ENCODE data around the gene KRT6A. TPM values are rescaled to one million over a fixed set of nuclear protein-coding genes. Genes with fewer than 3 reads are reported as not detected.
A peak's percentile ranks its signal among the peaks of the same experiment; 100 is the strongest.

KRT6A gene
- total and polyA plus RNA-seq, 2 of the 8 experiments (the other 6 are each of a cell fraction or from before 2014, with no cell fraction given), result 0.11 TPM; not detected in 1

DNA sequence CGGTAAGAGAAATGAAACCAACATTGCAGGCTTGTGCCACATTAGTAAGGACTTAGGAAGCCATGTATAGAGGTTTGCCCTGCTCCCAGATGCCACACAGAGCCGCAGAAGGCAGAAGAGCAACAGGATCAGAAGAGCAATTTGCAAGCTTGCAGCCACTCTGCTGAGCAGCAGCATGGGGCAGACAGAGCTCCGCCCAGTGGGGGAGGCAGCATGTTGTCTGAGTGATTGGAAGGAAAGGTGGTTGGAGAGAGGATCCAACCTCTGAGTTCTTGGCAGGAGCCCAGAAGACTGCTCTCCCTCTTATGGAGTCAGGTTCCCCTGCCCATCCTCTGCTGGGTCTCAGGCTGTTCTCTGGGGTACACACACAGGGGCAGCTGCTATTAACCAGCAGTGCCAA is 2.3 kb upstream of the KRT6A start:
- Histone ChIP-seq H3K27ac (ENCODE audit: low read depth, low read length) (no peak overlapping the region), H3K36me3 (ENCODE audit: control insufficient read depth in 2 of 4, insufficient read depth in 4 of 4, low read length in 3 of 4) (no peaks in the 10 kb centered on the region), H3K4ac (replicated peaks; ENCODE audit: insufficient read length, low read depth, low read length) (no peak overlapping the region), H4K5ac (ENCODE audit: insufficient read length, low read depth, low read length) (no peak overlapping the region), H2AFZ (ENCODE audit: low read length) (peak overlapping the region; percentile 6; the same call in 1 of the 2 replicates), H2AK5ac (ENCODE audit: low read depth, low read length) (no peak overlapping the region), H4K20me1 (replicated peaks in 1 of 2; ENCODE audit: control insufficient read depth in 1 of 2, insufficient read depth in 2 of 2, low read length in 2 of 2) (no peaks in the 10 kb centered on the region), H3K4me2 (ENCODE audit: insufficient read depth in 1 of 2, low read depth in 2 of 2, low read length in 2 of 2) (0 out of 4 replicates have a peak overlapping the region, but pooled peaks have one; percentile 7 to 24), H2BK120ac (replicated peaks; ENCODE audit: low read depth, low read length) (no peak overlapping the region), H2BK15ac (ENCODE audit: low read length) (no peak overlapping the region), H3K23ac (ENCODE audit: insufficient read length) (no peak overlapping the region), H4K91ac (replicated peaks; ENCODE audit: insufficient read length, low read length) (no peak overlapping the region), H3K23me2 (ENCODE audit: low read depth, low read length) (no peaks in the 10 kb centered on the region; the same call in 1 of the 2 replicates), H3K18ac (ENCODE audit: extremely low read depth, low read length) (no peak overlapping the region; the same call in 1 of the 2 replicates), H3K27me3 (replicated peaks in 1 of 4; ENCODE audit: control insufficient read depth in 3 of 4, extremely low read depth in 1 of 4, insufficient read depth in 3 of 4, low read length in 3 of 4) (no peaks in the 10 kb centered on the region; a peak in 1 of 7 replicates), H2BK12ac (ENCODE audit: low read depth, low read length) (no peak overlapping the region; the same call in 1 of the 2 replicates), H2BK20ac (ENCODE audit: low read length) (no peak overlapping the region), H3K56ac (replicated peaks; ENCODE audit: insufficient read length, low read depth, low read length) (no peak overlapping the region), H3K9ac (replicated peaks in 1 of 4; ENCODE audit: extremely low read depth in 1 of 4, low read depth in 3 of 4, low read length in 3 of 4) (no peak overlapping the region), H3K79me2 (ENCODE audit: control insufficient read depth in 1 of 2, insufficient read depth in 2 of 2, low read length in 2 of 2) (no peaks in the 10 kb centered on the region), H3K4me3 (ENCODE audit: extremely low read depth in 1 of 4, insufficient read depth in 2 of 4, low read depth in 3 of 4, low read length in 4 of 4) (no peak overlapping the region), H3K9me3 (ENCODE audit: insufficient read depth in 2 of 2, low read depth in 1 of 2, low read length in 1 of 2) (no peaks in the 10 kb centered on the region), H3K79me1 (ENCODE audit: low read depth, low read length) (no peaks in the 10 kb centered on the region), H4K8ac (ENCODE audit: extremely low read depth, insufficient read depth, low read length) (no peak overlapping the region), H3K14ac (ENCODE audit: insufficient read length) (no peak overlapping the region), H2BK5ac (ENCODE audit: low read depth, low read length) (no peak overlapping the region), H3K4me1 (replicated peaks in 1 of 4; ENCODE audit: control insufficient read depth in 3 of 4, insufficient read depth in 4 of 4, low read length in 3 of 4) (peaks cover 5 to 10% (median 8%) of the 10 kb centered on the region in 4 experiments; a peak in 6 of 7 replicates)
- no peak for TF ChIP-seq TCF12 (IDR thresholded peaks at IDR 0.05; ENCODE audit: low read depth, low read length)
- peak in 1 of 2 experiments; percentile 28; a peak in 1 of 4 replicates for TF ChIP-seq RAD21 (IDR thresholded peaks at IDR 0.05 in 1 of 2, conservative IDR thresholded peaks at IDR 0.05 in 1 of 2; ENCODE audit: low read depth in 2 of 2, low read length in 2 of 2)
- DNase-seq (ENCODE audit: low read depth in 1 of 2, low spot score in 2 of 2), result peak in 1 of 2 experiments; percentile 58
- FAIRE-seq, result peak; percentile 32
- 61% methylated on average over 3 of the region's 3 CpGs; no CpG with 5 or more reads in 1 of the 2 experiments for WGBS, 2 experiments (ENCODE audit: extremely low coverage in 1 of 2, insufficient coverage in 1 of 2, insufficient read length in 1 of 2, insufficient replicate concordance in 2 of 2, low coverage in 1 of 2, low lambda C conversion rate in 2 of 2, missing lambda C conversion rate in 1 of 2)
- CTCF ChIA-PET (ENCODE audit: partially characterized antibody), result interaction anchor here (0.7 to 4.6 kb wide), 6 partner anchors 11 to 351 kb away, joined by 3 to 29 read pairs (median 6); no protein-coding TSS in a partner anchor
- POLR2A ChIA-PET (ENCODE audit: partially characterized antibody), result no interaction called here
